GM21515 (cell line): ENCODE data around the gene RSPO3.

Experiments used
- ATAC-seq: cut with Tn5 transposase; IDR thresholded peaks from one replicate; pipeline ENCODE4 v1.9.1; 2021; ENCODE audit not compliant: unreplicated experiment

The RSPO3 gene

GRCh38 chr6:127154509-127154908, 36.0 kb downstream of the RSPO3 start:
- no peak for ATAC-seq

DNA sequence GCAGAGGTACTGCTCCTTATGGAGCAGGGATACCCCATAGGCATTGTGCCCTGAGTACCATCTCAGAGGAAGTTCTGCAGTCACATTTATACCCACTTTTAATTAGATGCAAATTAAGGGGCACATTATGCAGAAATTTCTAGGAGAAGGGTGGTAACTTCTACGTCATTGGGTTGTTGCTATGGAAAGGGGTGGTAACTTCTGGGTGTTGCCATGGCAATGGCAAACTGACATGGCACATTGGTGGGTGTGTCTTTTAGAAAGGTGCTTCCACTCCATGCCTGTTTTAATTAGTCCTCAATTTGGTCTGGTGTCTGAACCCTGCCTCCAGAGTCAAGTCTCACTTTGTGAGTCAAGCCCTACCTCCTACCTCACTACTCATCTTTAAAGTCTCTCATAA, 42.0 kb downstream of the RSPO3 start:
- ATAC-seq = no peak

DNA sequence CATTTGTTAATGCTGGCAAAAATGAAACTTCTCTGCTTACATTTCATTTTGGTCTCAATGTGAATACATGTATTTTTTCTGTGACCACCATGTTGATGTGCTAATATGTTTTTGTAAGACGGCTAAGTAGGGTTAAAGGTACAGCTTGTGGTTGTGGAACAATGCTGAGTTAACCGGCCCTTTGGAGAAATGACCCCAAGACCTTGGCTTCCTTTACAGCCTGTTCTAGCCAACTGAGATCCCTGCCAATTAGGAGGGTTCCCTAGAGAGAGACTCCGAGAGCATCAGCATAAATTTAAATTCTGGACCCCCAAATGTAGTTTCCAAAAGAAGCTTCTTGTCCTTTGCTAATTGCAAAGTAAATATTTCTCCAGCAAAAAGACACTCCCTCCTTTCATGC, 44.4 kb downstream of the RSPO3 start:
- ATAC-seq = no peak

DNA sequence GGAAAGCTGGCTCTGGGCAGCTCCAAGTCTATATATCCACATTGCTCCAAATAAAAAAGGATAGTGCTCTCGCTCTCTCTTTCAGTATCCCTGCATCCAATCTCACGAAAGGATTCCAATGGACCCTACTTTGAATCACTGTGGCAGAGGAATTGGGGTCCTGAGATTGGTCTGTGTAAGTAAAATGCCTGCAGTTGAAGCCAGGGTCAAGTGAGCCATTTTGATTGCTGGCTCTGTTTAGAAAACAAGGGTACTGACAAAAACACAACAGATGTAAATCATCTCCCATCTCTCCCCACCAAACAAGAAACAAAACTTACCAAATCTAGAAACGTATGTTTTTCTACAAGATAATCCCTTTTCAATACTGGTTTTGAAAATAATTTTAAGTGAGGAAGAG, 45.6 kb downstream of the RSPO3 start:
- no peak for ATAC-seq

- ATAC-seq = no peak
These were observed 46.1 kb downstream of the RSPO3 start for GRCh38 chr6:127164565-127164964.

DNA sequence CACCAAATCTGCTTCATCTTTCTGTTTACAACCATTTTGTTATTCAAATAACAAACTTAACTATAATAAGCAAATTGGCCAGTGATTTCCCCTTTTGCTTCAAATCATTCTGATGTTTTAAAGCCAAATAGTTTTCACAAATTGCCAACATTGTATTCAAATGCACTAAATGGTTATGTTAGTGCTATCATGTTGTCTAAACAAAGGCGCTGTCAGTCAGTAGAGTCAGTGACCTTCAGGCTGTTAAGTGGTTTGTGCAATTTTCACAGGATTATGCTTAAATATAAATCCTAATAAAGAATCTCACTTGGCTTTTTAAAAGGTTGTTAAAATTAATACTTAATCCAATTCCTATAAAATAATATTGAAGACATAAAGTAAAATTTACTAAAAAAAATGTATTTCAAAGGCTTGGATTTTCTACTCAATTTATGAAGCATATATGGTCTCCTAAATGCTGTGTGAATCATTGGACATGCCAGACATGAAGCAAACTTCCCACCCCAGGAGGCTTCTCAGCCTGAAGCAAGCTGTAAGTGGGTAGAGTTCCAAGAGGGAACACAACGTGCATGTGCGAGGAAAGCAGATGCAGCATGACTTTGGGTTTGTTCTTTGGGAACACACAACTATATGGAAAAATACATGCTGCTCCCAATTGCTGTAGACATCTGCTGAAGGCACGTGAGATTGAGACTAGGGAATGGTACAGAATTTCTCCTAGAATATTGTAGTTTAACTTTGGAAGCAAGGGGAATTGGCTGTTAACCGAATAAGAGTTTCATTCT, 54.9 kb downstream of the RSPO3 start:
- no peak for ATAC-seq

GRCh38 chr6:127176146-127176545, 57.7 kb downstream of the RSPO3 start:
- ATAC-seq = no peak

DNA sequence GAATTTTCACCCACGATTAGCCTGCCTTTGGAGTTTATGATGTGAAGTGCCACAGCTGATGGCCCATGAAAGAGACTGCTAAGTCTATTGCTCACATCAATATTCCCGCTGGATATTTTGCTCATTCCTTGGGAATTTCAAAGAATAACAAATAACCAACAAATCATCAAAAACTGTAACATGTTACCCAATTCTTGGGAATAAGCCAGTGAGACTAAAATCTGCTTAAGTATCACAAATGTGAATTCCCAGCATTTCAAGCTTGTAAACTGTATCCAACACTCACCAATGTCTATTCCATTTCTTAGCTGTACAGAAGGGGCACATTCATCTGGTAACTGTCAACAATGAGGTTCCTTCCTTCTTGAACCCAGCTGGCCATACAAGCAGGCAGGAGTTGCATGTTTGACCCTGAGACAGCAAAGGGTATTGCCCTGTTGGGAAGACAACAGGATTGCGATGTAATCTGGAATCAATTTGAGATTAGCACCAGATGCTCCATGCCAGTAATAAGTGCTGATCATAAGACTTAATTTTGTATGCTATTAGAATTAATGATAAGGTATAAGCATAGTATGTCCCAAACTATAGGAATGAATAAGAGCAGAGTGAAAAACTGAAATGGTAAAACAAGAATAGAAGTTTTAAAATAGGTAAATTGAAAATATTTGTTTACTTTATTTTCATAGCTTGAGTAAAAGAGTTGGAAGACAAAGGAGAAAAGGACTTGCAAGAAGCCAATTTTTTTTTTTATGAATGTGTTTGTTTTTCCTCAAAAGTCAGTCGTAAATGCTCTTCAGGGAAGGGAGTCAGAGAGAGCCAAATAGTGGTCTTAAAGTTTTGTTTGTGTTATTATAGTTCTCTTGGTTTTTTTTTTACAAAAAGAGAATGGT, 58.8 kb downstream of the RSPO3 start:
- no peak for ATAC-seq

DNA sequence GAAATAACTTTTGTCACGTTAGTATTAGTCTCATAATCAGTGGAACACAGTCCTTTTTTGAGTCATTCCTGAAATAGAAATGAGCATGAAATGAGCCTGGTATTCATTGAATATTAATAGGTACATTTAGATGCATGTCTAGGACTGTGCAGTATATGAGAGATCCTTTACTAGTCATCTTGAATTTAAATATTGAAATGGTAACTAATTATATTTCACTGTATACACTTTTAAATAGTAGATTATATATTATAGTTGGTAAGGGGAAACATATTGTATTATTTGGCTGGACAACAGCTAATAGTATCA, 59.4 kb downstream of the RSPO3 start:
- ATAC-seq = no peak

GRCh38 chr6:127178746-127179145, 60.3 kb downstream of the RSPO3 start:
- ATAC-seq = no peak

GRCh38 chr6:127180426-127180825, 62.0 kb downstream of the RSPO3 start:
- ATAC-seq = no peak

DNA sequence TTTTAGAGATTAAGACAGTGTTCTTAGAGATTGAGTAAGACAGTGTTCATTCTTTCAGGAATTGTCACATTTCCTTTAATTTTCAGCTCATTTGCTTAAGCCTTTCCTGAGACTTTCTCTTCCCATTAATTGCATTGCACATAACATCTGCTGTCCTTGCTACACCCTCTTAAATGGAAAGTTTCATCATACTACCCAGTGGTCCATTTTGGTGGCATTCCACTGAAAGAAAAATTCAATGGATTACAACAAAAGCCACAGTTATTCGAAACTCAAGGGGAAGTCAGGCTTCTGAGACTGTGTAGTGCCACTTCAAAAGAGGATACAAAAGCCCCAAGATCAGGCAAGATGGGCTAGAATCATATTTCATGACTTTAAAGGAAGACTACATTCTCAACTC, 64.0 kb downstream of the RSPO3 start:
- ATAC-seq = no peak

DNA sequence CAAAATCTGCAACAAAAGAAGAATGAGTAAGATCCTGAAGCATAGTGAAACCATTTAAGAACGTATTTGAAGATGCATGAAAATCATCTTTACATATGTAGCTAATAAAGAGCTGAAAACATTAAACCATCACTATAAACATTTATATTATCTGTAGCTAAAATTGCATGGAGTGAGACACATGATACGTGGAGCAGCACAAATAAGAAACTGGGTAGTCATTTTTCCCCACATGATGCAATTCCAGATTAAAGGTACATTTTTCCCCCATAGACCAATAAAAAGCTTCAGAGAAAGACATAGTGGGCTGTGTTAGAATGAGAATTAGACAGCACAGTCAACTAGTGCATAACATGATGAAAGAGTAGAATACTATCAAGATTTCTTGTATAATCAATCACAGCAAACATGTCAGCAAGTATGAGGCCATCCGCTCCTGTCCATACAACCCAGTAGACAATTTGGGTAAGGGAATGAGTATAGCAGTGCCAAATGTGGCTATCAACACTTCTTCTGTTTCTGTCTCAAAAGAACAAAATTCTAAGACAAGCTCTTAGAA, 67.0 kb downstream of the RSPO3 start:
- no peak for ATAC-seq

DNA sequence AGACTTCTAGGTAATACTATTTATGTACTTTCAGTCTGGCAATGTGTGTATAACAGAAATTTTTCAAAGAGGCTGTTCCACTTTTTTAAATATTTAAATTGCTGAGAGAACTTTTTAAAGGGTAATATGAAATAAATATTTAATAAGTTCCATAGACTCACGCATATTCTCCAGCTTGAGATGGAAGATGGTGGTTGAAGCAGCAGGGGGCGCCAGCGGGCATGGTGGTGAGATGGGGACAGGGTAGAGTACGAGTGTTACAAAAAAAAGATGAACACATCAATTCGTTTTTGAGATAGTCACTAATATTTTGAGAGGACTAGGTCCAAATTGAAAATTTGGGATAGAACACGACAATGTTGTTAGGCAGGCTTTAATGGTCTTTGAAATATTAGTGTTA, 68.4 kb downstream of the RSPO3 start:
- peak; percentile 85 for ATAC-seq

DNA sequence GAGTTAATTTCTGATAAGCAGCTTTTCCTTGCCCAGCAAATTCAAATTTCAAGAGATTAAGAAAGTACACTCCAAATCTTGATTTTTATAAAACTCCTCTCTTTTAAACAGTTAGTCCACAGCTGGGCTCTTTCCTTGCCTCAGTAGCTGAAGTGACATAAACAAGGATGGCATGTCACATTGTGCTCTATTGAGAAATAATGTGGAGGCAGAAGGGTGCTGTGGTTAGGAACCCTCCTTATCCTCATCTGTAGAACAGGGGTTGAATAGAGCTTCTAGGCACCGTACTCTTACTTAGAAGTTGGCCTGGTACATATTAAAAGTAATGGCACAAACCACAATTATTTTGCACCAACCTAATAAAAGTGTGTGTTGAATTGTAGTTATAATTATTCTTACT, 70.3 kb downstream of the RSPO3 start:
- no peak for ATAC-seq

DNA sequence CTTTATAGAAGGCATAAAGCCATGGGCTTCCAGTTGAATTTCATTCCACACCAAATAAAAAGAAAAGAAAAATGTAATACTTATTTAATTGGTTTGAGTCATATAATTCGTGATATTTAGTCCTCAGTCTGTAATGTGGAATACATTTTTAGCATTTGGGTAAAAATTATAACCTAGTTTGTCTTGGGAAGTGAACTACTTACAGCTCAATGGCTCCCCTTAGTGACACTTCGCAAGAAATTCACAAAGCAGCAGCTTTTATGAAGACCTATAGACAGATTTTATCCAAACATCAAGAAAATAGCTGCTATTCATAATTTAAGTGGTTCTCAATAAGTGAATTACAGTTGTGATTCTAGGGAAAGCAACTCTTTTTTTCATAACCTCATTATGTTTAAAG, 72.1 kb downstream of the RSPO3 start:
- no peak for ATAC-seq

GRCh38 chr6:127191716-127192115, 73.2 kb downstream of the RSPO3 start:
- no peak for ATAC-seq

GRCh38 chr6:127192911-127193541, 74.6 kb downstream of the RSPO3 start:
- no peak for ATAC-seq

- no peak for ATAC-seq
These were observed 77.4 kb downstream of the RSPO3 start for GRCh38 chr6:127195833-127196232.

- ATAC-seq = no peak
These were observed 80.1 kb downstream of the RSPO3 start for GRCh38 chr6:127198549-127198948.

DNA sequence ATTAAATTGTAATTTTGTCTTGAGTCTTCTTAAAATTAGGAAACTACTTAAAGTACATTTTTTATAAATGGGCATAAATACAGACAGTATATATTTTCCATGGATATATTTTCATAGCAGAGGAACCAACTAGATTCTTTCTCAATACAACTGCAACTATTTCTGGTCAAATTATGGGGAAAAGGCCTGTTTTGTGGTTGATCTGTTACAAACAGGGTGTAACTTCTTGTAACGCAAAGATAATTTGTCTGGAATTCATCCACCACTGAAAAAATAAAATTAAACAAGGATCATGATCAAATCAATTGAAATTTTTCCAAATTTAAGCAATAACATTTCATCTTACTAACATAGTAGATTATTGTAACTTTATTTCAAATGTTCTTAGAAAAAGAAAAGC, 81.0 kb downstream of the RSPO3 start:
- ATAC-seq = no peak

- no peak for ATAC-seq
These were observed 81.6 kb downstream of the RSPO3 start for GRCh38 chr6:127200114-127200513.
